Measurements from ENCODE around the gene RABGAP1L.

The RABGAP1L gene

DNA sequence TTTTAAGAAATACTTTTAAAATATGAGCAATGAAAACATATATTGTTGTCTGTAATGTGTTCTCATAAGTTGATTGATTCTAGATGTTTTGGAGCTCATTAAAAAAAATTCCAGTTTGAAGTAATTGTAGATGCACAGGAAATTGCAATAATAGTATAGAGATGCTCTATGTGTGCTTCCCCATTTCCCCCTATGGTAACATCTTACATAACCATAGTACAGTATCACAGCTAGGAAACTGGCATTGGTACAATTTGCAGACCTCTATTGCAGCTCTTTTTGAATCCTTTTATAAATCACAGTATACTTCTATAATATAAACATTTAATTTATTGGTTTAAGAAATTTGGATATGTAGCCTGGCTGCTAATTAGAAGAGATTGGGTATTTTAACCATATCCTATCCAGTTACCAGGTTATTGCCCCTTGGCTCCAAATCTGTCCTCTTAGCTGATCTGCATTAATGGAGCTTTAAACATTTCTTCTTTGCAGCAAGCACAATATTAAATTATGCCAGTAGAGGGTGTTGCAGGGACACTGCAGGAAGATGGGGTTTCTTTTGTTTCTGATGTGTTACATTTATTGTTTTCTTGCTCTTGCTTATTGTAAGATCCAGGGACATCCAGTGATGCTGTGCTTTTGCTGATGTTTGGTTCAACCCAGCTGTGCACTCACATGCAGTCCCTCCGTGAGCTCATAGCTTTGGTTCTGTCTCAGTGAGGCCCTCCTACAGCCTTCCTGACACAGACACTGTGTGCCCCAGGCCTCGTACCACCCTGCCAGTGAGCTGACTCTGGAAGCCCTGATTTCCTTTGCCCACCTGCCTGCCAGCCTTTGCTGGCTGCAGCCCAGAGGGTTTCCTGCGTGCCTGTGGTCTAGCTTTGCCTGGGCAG is 103.3 kb downstream of the RABGAP1L start:
- TF ChIP-seq, protein P1, sequence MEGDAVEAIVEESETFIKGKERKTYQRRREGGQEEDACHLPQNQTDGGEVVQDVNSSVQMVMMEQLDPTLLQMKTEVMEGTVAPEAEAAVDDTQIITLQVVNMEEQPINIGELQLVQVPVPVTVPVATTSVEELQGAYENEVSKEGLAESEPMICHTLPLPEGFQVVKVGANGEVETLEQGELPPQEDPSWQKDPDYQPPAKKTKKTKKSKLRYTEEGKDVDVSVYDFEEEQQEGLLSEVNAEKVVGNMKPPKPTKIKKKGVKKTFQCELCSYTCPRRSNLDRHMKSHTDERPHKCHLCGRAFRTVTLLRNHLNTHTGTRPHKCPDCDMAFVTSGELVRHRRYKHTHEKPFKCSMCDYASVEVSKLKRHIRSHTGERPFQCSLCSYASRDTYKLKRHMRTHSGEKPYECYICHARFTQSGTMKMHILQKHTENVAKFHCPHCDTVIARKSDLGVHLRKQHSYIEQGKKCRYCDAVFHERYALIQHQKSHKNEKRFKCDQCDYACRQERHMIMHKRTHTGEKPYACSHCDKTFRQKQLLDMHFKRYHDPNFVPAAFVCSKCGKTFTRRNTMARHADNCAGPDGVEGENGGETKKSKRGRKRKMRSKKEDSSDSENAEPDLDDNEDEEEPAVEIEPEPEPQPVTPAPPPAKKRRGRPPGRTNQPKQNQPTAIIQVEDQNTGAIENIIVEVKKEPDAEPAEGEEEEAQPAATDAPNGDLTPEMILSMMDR (IDR thresholded peaks at IDR 0.05; ENCODE audit: low read depth, low read length) = peak; percentile 80
- DNase-seq (ENCODE audit: low read depth in 2 of 2) = peak; percentile 74 to 76
- H3K4me3 ChIP-seq (replicated peaks in 1 of 2; ENCODE audit: low read depth in 2 of 2, low read length in 2 of 2) = no peak overlapping the region

DNA sequence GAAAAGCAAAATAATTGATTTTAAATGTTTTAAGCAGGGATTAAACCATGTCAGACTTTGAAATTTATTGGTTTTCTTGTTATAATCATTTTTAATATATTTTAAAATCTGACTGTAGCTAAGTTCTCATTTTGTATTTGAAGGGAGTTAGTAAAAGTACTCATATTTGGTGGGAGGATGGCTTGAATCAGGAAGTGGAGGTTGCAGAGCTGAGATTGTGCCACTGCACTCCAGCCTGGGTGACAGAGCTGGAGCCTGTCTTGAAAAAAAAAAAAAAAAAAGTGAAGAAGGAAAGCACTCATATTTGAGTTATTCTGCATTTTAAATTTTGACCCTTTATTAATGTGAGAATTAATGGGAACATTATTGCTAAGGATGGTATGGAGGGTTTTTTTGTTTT is 106.0 kb downstream of the RABGAP1L start:
- DNase-seq (ENCODE audit: low read depth in 2 of 2) = no peak
- no peak overlapping the region for H3K4me3 ChIP-seq (replicated peaks in 1 of 2; ENCODE audit: low read depth in 2 of 2, low read length in 2 of 2)
- TF ChIP-seq, protein P1 (IDR thresholded peaks at IDR 0.05; ENCODE audit: low read depth, low read length) = no peak

DNA sequence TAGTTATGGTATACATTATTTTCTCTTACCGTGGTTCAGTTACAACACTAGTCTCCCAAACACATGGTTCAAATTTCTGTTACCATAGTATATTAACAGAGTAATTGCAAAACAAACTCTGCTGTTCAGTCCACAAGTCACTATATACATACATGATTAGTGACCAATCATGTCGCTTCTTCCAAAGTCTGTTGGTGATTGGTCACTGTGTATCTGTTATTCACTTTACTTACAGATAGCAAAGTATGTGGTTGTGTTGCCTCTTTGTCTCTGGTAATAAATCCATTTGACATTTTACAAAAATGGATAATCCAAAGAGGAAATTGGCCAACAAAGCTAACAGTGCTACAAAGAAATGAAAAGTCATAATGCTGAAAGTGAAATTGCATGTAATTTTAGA is 107.2 kb downstream of the RABGAP1L start:
- DNase-seq (ENCODE audit: low read depth in 2 of 2) = no peak
- no peak overlapping the region for H3K4me3 ChIP-seq (replicated peaks in 1 of 2; ENCODE audit: low read depth in 2 of 2, low read length in 2 of 2)
- TF ChIP-seq, protein P1 (IDR thresholded peaks at IDR 0.05; ENCODE audit: low read depth, low read length) = no peak

DNA sequence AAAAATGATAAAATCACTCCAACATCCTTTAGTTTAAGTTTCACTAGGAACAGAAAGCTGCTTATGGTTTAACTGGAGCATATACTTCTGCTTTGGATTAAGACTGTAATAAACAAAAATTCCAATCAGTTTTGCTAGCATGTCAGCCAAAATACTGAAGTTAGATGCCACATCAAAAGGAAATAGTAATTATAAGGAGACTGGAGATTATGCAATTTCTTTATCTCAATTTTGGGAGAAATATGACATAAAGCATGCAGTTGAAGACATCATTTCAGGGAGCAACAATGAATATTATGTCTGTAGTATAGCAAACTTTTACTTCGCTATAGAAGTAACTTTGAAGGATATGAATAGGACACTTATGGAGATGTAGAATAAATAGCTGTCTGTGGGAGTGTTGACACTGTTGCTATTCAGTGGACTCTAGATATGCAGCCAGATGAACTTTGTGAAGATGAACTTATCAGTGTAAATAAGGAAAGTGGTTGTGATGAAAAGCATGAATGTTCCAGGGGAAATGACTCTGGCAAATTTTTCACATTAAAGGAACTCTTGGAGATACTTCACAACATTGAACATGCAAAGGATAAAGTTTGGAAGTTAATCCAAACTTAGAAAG is 107.8 kb downstream of the RABGAP1L start:
- TF ChIP-seq, protein P1 (IDR thresholded peaks at IDR 0.05; ENCODE audit: low read depth, low read length) = no peak
- peak in 1 of 2 donors; percentile 36 for DNase-seq (ENCODE audit: low read depth in 2 of 2)
- H3K4me3 ChIP-seq (replicated peaks in 1 of 2; ENCODE audit: low read depth in 2 of 2, low read length in 2 of 2) = no peak overlapping the region

DNA sequence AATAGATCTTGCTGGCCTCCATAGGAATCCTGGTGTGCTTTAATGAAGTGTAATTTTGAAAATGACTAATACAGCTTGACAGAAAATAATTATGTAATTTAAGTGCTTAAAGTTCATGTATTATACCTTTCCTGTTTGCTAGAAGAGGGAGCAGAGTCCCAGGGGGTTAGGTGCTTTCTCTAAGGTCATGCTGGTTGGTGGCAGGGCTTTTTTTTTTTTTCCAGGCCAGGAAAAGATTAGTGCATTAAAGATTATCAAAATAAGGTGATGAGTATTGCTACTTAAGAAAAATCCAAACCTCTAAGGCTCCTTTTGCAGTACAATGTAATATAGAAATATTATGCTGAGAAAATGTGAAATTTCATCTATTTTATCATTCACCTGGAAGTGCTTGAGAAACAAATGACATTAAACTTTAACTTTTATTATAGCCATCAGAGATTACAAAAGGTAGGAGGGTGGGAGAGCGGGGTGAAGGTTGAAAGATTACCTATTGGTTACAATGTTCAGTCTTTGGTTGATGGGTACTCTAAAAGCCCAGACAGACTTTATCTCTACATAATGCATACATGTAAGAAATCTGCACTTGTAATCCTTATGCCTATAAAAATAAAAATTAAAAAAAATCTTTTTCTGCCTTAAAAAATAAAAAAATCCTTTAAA is 110.8 kb downstream of the RABGAP1L start:
- TF ChIP-seq, protein P1 (IDR thresholded peaks at IDR 0.05; ENCODE audit: low read depth, low read length) = no peak
- DNase-seq (ENCODE audit: low read depth in 2 of 2) = no peak
- no peak overlapping the region for H3K4me3 ChIP-seq (replicated peaks in 1 of 2; ENCODE audit: low read depth in 2 of 2, low read length in 2 of 2)

DNA sequence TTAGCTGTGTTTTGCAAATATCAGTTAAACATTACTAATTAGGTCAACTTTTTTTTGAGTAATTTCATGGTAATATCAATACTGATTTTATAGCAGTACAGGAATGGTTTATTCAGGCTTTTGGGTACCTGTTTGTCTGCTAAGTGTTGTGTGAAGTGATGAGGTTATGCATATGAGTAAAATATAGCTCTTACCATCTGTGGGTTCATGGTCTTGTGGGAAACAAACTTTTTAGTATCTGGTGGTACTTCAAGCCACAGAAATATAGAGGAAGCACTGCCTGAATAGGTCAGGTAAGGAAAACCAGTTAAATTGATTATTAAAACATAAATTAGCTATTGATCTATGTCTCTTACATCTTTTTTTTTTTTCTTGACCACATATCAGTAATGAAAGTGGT is 113.9 kb downstream of the RABGAP1L start:
- no peak for DNase-seq (ENCODE audit: low read depth in 2 of 2)
- TF ChIP-seq, protein P1 (IDR thresholded peaks at IDR 0.05; ENCODE audit: low read depth, low read length) = no peak
- no peak overlapping the region for H3K4me3 ChIP-seq (replicated peaks in 1 of 2; ENCODE audit: low read depth in 2 of 2, low read length in 2 of 2)
